GM13977 (cell line): Measurements from ENCODE around the gene IRAK1.

ENCODE experiments used
- DNase-seq: peaks from one replicate; pipeline ENCODE4 v3.0.0; 2012; ENCODE audit warnings: low spot score
- in situ Hi-C: fragments of 300-500 bp; cut with MboI; formaldehyde crosslinking; loops from one replicate; pipeline ENCODE4 v1.12.0; 2022; ENCODE audit warnings: low sequenced_read_pairs, low pct_unique_long_range_greater_than_20kb, mixed read lengths, inconsistent platforms; ENCODE audit not compliant: unreplicated experiment
- TF ChIP-seq, protein P1 (sequence below): IDR thresholded peaks from 2 replicates; pipeline ENCODE4 v1.5.1; 2012; ENCODE audit warnings: mild to moderate bottlenecking, control low read depth; ENCODE audit not compliant: insufficient read depth; ENCODE audit errors: extremely low read depth, missing control alignments

Gene IRAK1

DNA sequence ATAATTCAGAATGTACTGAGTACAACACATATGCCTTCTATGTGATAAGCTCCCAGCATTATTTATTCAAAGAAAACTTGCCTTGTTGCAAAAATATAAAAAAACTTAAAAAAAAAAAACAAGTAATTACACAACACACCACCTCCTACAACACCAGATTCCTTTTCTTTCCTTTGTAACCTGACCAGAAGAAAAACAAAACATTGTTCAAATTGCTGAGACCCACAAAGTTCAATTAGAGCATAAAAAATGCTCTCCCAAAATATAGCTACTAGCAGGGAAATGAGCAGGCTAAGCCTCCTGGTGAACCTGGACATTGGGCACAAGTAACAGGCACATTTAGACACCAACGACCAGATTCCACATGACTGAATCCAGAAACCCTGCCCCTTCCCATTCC lies 39.5 kb upstream of the IRAK1 start:
- DNase-seq: no peak
- in situ Hi-C loops: no loop called here
- TF ChIP-seq, protein P1, sequence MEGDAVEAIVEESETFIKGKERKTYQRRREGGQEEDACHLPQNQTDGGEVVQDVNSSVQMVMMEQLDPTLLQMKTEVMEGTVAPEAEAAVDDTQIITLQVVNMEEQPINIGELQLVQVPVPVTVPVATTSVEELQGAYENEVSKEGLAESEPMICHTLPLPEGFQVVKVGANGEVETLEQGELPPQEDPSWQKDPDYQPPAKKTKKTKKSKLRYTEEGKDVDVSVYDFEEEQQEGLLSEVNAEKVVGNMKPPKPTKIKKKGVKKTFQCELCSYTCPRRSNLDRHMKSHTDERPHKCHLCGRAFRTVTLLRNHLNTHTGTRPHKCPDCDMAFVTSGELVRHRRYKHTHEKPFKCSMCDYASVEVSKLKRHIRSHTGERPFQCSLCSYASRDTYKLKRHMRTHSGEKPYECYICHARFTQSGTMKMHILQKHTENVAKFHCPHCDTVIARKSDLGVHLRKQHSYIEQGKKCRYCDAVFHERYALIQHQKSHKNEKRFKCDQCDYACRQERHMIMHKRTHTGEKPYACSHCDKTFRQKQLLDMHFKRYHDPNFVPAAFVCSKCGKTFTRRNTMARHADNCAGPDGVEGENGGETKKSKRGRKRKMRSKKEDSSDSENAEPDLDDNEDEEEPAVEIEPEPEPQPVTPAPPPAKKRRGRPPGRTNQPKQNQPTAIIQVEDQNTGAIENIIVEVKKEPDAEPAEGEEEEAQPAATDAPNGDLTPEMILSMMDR: no peak

- TF ChIP-seq, protein P1: no peak
- DNase-seq: no peak
- in situ Hi-C loops: no loop called here
Observed at GRCh38 chrX:154058214-154058997, 38.7 kb upstream of the IRAK1 start.

GRCh38 chrX:154057791-154058190 lies 38.1 kb upstream of the IRAK1 start:
- in situ Hi-C loops: no loop called here
- no peak for DNase-seq
- TF ChIP-seq, protein P1: no peak

- DNase-seq: no peak
- in situ Hi-C loops: no loop called here
- TF ChIP-seq, protein P1: no peak
Observed at GRCh38 chrX:154056770-154057241, 37.1 kb upstream of the IRAK1 start.

DNA sequence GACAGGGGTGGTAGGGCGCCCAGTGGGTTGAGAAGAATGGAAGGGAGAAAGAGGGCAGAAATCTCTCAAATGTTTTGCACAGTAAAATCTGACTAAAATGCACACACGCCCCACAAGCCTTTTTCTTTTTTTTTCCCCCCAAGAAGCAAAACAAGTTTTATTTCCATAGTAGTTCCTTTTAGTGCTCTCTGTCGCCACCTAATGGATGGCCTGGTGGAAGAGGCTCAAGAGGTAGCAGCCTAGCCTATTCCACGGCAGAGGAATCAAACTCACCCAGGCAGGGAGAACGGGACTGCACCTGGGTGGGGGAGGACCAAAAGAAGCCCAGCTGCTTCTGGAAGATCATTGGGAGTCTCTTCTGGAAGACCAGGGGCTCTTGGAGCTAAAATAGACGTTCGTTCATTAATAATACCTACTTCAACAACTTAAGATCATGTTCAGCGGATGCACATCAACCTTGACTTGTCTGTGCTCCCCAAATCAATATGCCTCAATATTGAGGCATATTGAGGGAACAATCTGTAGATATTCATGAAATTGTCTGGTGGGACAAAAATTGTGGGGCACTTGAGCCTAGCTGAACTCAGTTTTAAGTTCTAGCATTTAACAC lies 31.6 kb upstream of the IRAK1 start:
- TF ChIP-seq, protein P1: peak; percentile 91
- in situ Hi-C loops: no loop called here
- DNase-seq: peak; percentile 59

DNA sequence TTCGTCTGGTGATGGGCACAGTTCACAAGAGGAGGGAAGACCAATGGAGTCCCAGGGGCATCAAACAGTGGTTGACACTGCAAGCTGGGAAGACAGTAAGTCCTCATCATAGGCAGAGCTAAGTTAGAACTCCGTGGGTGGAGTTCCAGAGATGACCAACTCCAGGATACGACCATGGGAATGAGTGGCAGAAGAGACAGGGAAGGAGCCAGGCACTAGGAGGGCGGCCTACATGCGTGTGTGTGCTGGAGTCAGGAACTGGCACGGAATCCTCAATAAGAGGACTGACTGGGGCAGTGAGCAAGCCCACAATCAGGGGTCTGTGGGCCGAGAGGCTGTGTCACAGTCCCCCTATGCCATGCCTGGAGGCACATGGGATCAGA lies 30.4 kb upstream of the IRAK1 start:
- no peak for DNase-seq
- in situ Hi-C loops: no loop called here
- TF ChIP-seq, protein P1: no peak
